OCI-LY3 (cell line): ENCODE results near the gene MVK.

Source experiments
- CTCF ChIP-seq: fragments of 200-600, 300-600 bp; sonication (generic); IDR thresholded peaks from 2 replicates; pipeline ENCODE4 v1.5.1; 2014; ENCODE audit warnings: antibody characterized with exemption, low read length, low read depth
- EZH2phosphoT487 ChIP-seq: fragments of 200-600 bp; shearing (Covaris generic); IDR thresholded peaks from 2 replicates; pipeline ENCODE4 v1.6.1; 2018; ENCODE audit warnings: antibody characterized with exemption, mixed run types, low read depth

- TF ChIP-seq CTCF (no peak), EZH2phosphoT487 (no peak)
These were observed 32.9 kb downstream of the MVK start for GRCh38 chr12:109606320-109607028.
